HK-2 (cell line): ENCODE results near the gene KBTBD7.
"Not testable (repeated sequence)": the region's sequence is repeated elsewhere in the genome, so short reads cannot be mapped to it uniquely, and the experiment has no call there.

ENCODE experiments used
- DNase-seq: peaks from one replicate; pipeline ENCODE4 v3.0.0-alpha.2; 2018; ENCODE audit not compliant: unreplicated experiment

KBTBD7 gene

GRCh38 chr13:41196011-41196410 is 1.6 kb upstream of the KBTBD7 start:
- DNase-seq: no peak

- no peak for DNase-seq
These were observed 900 bp downstream of the KBTBD7 start for GRCh38 chr13:41193469-41193868.

GRCh38 chr13:41188584-41188983 is 5.8 kb downstream of the KBTBD7 start:
- DNase-seq: no peak

GRCh38 chr13:41186481-41186880 is 7.9 kb downstream of the KBTBD7 start:
- no peak for DNase-seq

- DNase-seq: no peak
These were observed 12.1 kb downstream of the KBTBD7 start for GRCh38 chr13:41182231-41182630.

- DNase-seq: no peak
These were observed 14.6 kb downstream of the KBTBD7 start for GRCh38 chr13:41179593-41180250.

GRCh38 chr13:41178040-41178439 is 16.3 kb downstream of the KBTBD7 start:
- no peak for DNase-seq

GRCh38 chr13:41177616-41178015 is 16.8 kb downstream of the KBTBD7 start:
- DNase-seq: no peak

GRCh38 chr13:41175576-41175975 is 18.8 kb downstream of the KBTBD7 start:
- DNase-seq: not testable (repeated sequence)

- no peak for DNase-seq
These were observed 32.2 kb downstream of the KBTBD7 start for GRCh38 chr13:41162151-41162550.

GRCh38 chr13:41159174-41159573 is 35.2 kb downstream of the KBTBD7 start:
- DNase-seq: no peak

GRCh38 chr13:41157048-41157717 is 37.2 kb downstream of the KBTBD7 start:
- no peak for DNase-seq

GRCh38 chr13:41156620-41157019 is 37.7 kb downstream of the KBTBD7 start:
- DNase-seq: no peak

- DNase-seq: no peak
These were observed 40.3 kb downstream of the KBTBD7 start for GRCh38 chr13:41154042-41154441.

GRCh38 chr13:41152005-41152404 is 42.4 kb downstream of the KBTBD7 start:
- DNase-seq: no peak

GRCh38 chr13:41150058-41150457 is 44.3 kb downstream of the KBTBD7 start:
- DNase-seq: no peak

- DNase-seq: no peak
These were observed 45.7 kb downstream of the KBTBD7 start for GRCh38 chr13:41148419-41149283.

- DNase-seq: no peak
These were observed 49.0 kb downstream of the KBTBD7 start for GRCh38 chr13:41145136-41145908.

- no peak for DNase-seq
These were observed 49.8 kb downstream of the KBTBD7 start for GRCh38 chr13:41144576-41144975.
